Neural cell (in vitro differentiated cells): ENCODE results near the gene PAFAH1B1.

ENCODE experiments used
- EP300 ChIP-seq: fragments of 450-650 bp; conservative IDR thresholded peaks from 2 replicates; pipeline ENCODE4 v1.6.1; 2014; ENCODE audit warnings: antibody characterized with exemption, mild to moderate bottlenecking, moderate library complexity; ENCODE audit not compliant: poor library complexity, severe bottlenecking
- EZH2 ChIP-seq: fragments of 200-600, 300-800 bp; shearing (Covaris generic), sonication (generic); IDR thresholded peaks from 2 replicates; pipeline ENCODE4 v1.6.1; 2014; ENCODE audit warnings: antibody characterized with exemption, low read length, borderline replicate concordance, mild to moderate bottlenecking; ENCODE audit not compliant: insufficient read depth, poor library complexity, severe bottlenecking
- RAD21 ChIP-seq: fragments of 450-650 bp; conservative IDR thresholded peaks from 2 replicates; pipeline ENCODE4 v1.6.1; 2014; ENCODE audit warnings: antibody characterized with exemption, mild to moderate bottlenecking, moderate library complexity
- TF ChIP-seq, protein P1 (sequence below): fragments of 450-650 bp; IDR thresholded peaks from 2 replicates; pipeline ENCODE4 v1.5.1; 2014; ENCODE audit warnings: antibody characterized with exemption, mild to moderate bottlenecking, moderate library complexity; ENCODE audit not compliant: poor library complexity, severe bottlenecking

DNA sequence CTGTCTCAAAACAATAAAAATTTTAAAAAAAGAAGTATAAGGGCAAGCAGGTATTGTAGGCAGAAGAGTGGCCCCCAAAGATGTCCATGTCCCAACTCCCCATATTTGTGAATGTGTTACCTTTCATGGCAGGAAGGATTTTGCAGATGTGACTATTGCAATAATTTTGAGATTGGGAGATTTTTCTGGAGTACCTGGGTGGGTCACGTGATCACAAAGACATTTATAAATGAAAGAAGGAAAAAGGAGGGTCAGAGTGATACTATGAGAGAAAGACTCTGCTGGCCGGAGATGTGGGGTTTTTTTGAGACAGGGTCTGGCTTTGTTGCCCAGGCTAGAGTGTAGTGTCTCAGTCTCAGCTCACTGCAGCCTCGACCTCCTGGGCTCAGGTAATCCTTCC, 27.4 kb upstream of the PAFAH1B1 start:
- TF ChIP-seq, protein P1, sequence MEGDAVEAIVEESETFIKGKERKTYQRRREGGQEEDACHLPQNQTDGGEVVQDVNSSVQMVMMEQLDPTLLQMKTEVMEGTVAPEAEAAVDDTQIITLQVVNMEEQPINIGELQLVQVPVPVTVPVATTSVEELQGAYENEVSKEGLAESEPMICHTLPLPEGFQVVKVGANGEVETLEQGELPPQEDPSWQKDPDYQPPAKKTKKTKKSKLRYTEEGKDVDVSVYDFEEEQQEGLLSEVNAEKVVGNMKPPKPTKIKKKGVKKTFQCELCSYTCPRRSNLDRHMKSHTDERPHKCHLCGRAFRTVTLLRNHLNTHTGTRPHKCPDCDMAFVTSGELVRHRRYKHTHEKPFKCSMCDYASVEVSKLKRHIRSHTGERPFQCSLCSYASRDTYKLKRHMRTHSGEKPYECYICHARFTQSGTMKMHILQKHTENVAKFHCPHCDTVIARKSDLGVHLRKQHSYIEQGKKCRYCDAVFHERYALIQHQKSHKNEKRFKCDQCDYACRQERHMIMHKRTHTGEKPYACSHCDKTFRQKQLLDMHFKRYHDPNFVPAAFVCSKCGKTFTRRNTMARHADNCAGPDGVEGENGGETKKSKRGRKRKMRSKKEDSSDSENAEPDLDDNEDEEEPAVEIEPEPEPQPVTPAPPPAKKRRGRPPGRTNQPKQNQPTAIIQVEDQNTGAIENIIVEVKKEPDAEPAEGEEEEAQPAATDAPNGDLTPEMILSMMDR = no peak
- no peak for TF ChIP-seq EZH2
- no peak for TF ChIP-seq RAD21
- no peak for TF ChIP-seq EP300
